Subcutaneous adipose tissue (tissue), 4 donors: ENCODE data around the gene SLC25A28. TPM values are rescaled to one million over a fixed set of nuclear protein-coding genes. Genes with fewer than 3 reads are reported as not detected.

Source experiments
- total RNA-seq, 4 donors: library from RNA; depleted of rRNA; stranded (reverse); fragments of >200 nt; gene quantifications; one replicate each; pipeline ENCODE4 v1.1.0, GENCODE V29; 2016
- TF ChIP-seq, protein P1 (sequence below): fragments of 450-650 bp; IDR thresholded peaks from one replicate; pipeline ENCODE4 v1.5.1; 2016; ENCODE audit warnings: low read depth, mild to moderate bottlenecking, control low read depth, antibody characterized with exemption, moderate library complexity

SLC25A28 gene
- total RNA-seq, 4 donors from 2014 or later: 29.5 to 42.8 (median 32.2) TPM

DNA sequence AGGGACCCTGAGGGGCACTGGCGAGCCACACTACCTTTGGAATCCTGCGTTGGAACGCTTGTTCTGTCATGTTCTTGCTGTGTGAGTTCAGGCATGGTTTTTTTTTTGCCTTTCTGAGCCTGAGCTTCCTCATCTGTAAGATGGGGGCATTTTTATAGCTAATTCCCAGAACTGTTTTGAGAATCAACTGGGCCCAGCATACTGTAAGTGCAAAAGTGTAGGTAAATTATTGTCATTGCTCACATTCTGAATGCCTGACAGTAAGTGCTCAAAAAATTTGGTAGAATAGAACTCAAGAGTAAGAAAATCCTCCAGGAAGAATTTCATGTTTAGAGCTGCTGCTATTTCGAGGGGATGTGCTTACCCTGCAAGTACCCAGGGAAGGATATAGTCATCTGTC lies 22.2 kb downstream of the SLC25A28 start:
- TF ChIP-seq, protein P1, sequence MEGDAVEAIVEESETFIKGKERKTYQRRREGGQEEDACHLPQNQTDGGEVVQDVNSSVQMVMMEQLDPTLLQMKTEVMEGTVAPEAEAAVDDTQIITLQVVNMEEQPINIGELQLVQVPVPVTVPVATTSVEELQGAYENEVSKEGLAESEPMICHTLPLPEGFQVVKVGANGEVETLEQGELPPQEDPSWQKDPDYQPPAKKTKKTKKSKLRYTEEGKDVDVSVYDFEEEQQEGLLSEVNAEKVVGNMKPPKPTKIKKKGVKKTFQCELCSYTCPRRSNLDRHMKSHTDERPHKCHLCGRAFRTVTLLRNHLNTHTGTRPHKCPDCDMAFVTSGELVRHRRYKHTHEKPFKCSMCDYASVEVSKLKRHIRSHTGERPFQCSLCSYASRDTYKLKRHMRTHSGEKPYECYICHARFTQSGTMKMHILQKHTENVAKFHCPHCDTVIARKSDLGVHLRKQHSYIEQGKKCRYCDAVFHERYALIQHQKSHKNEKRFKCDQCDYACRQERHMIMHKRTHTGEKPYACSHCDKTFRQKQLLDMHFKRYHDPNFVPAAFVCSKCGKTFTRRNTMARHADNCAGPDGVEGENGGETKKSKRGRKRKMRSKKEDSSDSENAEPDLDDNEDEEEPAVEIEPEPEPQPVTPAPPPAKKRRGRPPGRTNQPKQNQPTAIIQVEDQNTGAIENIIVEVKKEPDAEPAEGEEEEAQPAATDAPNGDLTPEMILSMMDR: no peak

DNA sequence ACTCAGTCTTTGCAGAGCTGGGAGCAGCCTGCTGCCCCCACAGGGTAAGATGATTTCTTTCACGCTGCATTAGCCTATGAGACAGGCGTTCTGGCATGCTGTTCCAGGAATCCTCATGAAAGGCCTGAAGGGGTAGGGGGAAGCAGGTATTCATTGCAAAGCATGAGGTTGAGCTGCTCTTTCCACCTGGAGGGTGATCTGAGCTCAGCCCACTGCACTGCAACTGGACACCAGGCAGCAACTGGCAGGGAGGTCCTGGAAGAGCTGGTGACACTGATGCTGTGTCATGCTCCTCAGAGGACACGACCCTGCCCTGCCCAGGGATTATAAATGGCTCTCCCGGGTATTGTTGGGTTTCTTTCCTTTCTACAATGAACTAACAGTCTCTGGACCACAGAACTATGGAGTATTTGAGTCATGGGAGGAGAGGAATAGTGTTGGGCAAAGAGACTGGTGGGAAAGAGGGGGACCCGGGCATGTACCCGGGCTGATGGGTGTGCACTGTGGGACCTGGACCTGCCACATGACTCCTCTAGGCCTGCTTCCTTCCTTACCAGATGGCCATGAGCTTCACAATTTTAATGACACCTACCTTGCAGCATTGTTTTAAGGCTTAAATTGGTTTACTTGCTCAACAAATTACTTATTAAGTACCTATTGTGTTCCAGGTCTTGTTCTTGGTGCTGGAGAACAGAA lies 24.3 kb downstream of the SLC25A28 start:
- TF ChIP-seq, protein P1: no peak

DNA sequence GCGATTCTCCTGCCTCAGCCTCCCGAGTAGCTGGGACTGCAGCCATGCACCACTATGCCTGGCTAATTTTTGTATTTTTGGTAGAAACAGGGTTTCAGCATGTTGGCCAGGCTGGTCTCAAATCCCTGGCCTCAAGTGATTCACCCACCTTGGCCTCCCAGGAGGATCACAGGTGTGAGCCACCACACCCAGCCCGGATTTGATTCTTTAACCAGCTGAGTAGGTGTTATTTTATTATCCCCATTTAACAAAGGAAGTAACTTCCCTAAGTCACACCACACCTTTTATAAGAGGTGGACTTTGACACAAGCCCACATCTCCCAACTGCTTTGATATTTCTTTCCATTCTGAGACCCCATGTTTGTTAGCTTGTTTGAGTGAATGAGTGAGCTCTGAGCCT lies 25.0 kb downstream of the SLC25A28 start:
- TF ChIP-seq, protein P1: no peak

DNA sequence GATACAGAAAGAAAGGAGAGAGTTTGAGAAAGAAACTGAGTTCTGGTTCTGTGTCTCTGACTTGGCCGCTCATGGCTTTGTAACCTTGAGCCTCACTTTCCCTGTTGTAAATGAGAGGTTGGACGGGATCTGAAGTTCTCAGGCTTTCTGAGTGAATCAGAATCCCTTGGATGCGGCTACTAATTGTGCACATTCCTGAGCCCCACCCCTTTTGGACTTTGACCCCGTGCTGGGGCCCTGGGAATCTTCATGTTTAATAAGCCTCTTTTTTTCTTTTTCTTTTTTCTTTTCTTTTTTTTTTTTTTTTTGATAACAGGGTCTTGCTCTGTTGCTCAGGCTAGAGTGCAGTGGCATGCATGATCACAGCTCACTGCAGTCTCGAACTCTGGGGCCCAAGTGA lies 26.9 kb downstream of the SLC25A28 start:
- TF ChIP-seq, protein P1: no peak

DNA sequence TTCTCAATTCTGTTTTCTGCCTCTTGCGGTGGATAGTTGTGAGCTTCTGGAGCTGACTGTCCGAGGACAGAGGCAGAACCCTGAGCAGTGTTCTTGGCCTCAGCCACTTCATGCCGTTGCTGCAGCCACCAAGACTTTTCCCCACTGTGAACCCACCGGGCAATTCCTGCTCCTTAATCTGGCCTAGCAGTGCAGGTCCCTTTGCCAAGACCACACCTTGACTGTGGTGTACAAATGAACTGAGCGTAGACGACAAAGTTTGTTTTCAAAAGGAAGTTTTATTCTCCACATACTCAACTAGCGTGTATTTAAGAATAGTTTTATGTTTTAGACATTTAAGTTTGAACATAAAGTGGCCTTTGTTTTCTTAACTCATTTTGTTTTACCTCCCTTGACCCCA lies 29.4 kb downstream of the SLC25A28 start:
- TF ChIP-seq, protein P1: no peak

DNA sequence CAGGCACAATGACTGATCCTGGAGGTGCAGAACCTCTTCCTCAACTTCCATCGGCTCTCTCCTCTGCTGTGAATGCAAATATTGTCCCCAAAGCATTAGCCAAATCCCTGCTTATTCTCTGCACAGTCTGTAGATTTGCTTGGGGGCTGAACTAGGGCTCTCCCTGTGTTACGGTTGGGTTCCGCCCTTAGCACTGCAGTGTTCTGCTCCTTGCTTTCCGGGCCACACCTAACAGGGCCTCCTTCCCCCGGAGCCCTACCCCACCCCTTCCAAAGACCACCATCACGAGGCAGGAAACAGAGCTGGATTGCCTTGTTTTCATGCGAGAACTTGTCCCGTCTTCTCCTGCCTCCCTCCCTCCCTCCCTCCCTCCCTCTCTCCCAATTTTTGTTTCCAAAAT lies 36.6 kb downstream of the SLC25A28 start:
- TF ChIP-seq, protein P1: no peak

DNA sequence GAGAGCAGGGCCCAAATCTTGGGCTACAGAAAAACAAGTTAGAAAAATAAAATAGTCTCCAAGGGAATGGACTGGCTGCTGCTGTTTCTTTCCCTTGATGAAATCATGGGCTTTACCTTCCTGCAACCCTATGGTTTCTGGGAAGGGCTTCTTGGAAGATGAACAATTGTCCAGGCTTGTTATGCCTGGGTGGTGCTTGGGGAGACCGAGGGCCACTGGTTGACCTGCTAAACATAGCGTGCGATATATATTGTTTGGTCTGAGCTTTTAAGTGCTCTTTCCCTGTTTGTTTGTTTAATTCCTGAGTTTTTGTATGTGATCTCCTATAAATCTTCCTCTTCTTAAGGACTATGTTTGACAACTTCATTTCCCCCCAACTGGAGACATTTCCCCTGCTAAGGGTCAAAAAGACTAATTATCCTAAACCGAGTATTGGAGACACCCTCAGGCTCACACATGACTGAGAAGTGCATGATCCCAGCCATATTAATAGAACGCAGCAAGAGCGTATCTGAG lies 37.9 kb downstream of the SLC25A28 start:
- TF ChIP-seq, protein P1: no peak
